Activated CD8-positive, alpha-beta memory T cell treated with anti-CD3 and anti-CD28 coated beads for 24 hours (primary cell): ENCODE measurements around the gene SLC7A9.
"Not testable (repeated sequence)": the region's sequence is repeated elsewhere in the genome, so short reads cannot be mapped to it uniquely, and the experiment has no call there.

Source experiments
- DNase-seq: peaks from one replicate; pipeline ENCODE4 v3.0.0-alpha.2; 2020

The SLC7A9 gene

DNA sequence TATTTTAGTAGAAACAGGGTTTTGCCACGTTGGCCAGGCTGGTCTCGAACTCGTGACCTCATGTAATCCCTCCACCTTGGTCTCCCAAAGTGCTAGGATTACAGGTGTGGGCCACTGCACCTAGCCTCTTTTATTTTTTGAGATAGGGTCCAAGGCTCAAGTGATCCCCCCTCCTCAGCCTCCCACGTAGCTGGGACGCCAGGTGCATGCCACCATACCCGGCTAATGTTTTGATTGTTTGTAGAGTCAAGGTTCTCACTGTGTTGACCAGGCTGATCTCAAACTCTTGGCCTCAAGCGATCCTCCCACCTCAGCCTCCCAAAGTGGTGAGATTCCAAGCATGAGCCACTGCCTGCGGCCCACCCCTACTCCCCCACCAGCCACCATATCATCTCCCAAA is 6.3 kb downstream of the SLC7A9 start:
- DNase-seq: no peak

DNA sequence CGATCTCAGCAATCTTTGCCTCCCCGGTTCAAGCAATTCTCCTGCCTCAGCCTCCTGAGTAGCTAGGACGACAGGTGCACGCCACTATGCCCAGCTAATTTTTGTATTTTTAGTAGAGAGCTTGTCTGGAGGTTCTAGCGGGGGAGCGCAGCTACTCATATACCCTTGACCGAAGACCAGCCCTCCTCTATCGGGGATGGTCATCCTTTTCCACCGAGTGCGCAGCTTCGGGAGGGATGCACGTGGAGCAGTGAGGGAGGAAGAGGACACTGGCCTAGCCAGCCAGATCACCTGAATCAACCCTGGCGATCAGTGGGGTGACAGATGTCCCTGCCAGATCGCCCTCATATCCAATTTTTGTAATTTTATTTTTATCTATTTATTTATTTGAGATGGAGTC is 6.8 kb downstream of the SLC7A9 start:
- DNase-seq: no peak

DNA sequence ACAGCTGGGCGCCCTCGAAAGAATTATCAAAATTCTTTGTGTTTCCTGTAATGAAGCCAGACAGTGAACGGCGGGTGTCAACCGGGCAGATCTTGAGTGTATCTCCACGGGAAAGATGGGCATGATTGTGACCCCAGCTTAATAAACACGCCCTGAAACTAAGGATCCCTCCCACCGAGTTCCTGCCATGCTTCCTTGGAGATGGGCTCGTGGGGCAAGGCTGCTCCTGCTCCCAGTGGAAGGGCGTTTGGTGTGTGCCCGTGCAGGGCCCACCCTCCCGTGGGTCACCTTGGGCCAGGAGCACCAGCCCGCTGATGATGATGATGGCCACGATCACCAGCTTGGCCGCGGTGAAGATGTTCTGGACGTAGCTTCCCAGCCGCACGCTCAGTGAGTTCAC is 7.4 kb downstream of the SLC7A9 start:
- DNase-seq: no peak

DNA sequence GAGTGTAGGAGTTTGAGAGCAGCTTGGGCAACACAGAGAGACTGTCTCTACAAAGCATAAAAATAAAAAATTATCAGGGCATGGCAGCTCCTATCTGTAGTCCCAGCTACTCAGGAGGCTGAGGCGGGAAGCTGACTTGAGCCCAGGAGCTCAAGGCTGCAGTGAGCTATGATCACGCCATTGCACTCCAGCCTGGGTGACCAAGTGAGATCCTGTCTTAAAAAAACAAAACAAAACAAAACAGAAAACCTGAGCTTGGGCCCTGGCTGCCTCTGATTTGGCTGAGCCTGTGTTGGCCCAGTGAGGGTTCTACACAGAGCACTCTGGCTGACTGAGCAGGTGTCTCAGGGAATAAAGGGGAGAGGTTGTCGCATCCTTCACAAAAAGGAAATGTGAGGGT is 8.0 kb downstream of the SLC7A9 start:
- no peak for DNase-seq

DNA sequence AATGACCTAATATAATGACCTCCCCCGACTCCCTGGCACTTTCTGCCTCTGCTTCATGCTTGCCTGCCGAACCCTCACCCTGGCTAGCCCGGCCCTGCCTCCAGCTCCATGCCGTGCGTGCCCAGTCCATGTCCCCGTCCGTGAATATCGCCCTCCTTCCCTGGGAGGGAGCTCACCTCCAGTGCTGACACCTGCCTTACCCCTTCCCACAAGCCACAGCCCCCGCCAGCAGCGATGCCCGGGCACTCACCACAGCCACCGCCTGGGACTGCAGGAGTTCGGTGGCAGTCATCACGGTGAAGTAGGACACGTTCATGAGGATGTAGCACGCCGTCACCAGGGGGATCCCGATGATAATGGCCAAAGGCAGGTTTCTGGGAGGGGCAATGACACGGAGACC is 10.0 kb downstream of the SLC7A9 start:
- no peak for DNase-seq

DNA sequence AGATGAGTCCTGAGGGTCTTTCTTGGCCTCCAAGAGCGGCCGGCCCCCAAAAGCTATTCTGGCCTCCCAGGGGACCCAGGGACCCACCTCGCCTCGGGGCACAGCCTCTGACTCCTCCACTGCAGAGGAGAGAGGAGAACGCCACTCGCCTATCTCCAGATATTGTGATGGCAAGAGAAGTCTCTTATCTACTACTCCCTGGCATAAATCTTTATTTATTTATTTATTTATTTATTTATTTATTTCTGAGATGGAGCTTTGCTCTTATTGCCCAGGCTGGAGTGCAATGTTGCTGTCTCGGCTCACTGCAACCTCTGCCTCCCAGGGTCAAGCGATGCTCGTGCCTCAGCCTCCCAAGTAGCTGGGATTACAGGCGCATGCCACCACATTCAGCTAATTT is 11.0 kb downstream of the SLC7A9 start:
- no peak for DNase-seq

DNA sequence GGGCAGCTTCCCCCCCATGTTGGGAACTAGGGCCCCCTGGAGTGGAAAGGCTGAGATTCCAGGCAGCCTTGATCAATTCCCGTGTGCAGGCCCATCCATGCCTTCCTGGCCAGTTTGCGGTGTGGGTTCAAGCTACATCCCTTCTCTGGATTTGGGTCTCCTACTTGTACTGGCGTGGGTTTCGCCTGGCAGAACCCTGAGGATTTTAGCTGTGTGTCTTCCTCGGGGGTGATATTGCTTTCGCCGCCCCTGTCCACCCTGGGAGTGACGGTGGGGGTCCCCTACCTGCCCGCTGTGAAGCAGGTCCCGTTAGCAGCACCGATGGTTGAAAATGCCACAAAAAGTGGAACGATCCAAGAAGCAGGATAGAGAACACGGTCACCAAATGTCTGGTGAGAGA is 11.4 kb downstream of the SLC7A9 start:
- DNase-seq: no peak

DNA sequence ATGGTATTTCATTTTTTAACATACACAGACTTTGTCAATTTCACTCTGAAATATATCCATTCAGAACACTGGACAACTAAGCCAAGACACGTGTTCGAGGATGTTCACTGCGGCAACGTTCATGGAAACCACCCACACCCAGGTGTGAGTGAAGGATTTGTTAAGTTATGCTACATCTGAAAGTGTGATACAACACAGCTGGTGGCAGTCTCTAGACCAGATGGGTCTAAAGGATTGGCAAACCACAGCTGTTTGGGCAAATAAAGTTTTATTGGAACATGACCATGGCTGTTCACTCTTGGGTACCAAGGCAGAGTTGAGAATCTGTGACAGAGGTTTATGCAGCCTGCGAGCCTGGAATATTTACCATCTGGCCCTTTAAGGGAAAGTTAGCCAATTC is 12.0 kb downstream of the SLC7A9 start:
- DNase-seq: no peak

DNA sequence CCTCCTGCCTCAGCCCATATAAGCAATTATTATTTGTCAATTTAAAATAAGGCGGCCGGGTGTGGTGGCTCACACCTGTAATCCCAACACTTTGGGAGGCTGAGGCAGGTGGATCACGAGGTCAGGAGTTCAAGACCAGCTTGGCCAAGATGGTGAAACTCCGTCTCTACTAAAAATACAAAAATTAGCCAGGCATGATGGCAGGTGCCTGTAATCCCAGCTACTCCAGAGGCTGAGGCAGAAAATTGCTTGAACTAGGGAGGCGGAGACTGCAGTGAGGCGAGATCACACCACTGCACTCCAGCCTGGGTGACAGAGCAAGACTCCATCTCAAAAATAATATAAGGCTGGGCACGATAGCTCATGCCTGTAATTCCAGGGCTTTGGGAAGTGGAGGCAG is 12.7 kb downstream of the SLC7A9 start:
- DNase-seq: not testable (repeated sequence)

DNA sequence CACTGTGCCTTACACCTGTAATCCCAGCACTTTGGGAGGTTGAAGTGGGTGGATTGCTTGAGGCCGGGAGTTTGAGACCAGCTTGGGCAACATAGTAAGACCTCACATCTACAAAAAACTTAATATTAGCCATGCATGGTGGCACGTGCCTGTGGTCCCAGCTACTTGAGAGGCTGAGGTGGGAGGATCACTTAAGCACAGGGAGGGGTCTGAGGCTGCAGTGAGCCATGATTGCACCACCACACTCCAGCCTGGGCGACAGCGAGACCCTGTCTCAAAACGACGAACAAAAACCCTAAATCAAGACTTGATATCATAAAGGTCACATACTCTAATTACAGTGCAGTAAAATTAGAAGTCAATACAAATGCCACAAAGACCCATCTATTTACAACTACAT is 17.4 kb downstream of the SLC7A9 start:
- DNase-seq: no peak

DNA sequence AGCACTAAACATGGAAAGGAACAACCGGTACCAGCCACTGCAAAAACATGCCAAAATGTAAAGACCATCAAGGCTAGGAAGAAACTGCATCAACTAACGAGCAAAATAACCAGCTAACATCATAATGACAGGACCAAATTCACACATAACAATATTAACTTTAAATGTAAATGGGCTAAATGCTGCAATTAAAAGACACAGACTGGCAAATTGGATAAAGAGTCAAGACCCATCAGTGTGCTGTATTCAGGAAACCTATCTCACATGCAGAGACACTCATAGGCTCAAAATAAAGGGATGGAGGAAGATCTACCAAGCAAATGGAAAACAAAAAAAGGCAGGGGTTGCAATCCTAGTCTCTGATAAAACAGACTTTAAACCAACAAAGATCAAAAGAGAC is 21.5 kb downstream of the SLC7A9 start:
- DNase-seq: not testable (repeated sequence)

DNA sequence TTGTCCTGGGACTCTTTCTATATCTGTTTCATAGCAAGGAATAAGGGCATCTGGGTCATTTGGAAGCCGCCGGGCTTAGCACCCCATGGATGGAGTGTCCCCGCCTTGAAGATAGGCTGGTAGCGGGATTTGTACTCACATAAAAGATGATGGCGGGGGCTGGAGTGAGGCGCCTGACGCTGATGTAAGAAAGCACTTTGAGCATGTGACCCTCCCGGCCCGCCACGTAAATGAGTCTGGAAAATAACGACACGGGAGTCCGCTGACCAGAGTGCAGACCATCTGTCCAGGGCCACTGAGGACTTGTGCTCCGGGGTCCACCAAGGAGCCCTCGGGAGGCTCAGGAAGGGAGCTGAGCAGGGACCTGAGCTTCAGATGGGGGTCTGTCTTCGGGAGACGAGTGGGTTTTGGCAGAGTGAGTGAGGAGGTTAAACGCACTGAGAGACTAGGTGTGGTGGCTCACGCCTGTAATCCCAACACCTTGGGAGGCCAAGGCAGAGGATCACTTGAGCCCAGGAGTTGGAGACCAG is 25.8 kb downstream of the SLC7A9 start:
- no peak for DNase-seq

DNA sequence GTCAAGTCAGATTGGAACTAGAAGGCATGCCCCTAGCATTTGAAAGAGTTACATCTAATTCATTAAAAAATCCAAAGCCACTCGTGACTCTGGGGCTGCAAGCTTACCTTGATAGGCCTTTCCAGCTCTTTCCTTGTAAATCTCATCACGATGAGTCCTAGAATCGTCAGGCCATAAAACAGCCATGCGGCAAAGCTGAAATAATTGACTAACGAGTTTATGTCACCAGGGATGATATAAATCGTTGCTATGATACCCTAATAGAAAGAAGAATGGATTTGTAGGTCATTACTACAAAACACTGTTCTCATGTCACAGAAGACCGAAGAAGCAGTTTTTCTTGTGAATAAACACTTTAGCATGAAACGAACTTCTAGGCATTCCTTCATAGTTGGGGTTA is 27.5 kb downstream of the SLC7A9 start:
- no peak for DNase-seq

DNA sequence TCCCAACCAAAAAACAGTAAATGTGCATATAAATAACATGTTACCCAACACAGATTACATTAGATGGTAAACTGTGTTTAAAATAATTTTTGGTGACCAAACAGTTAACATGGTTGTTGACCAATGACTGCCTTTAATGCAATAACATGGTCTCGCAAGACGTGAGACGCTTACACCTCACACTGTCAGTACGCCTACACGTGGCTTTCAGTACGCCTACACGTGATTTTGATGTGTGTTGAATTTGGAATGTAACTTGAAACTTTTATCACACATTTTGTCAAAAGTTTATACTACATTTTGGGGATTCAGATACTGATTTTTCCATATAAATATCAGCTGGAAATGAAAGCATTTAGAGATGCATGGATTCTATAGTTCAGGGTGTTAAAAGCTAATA is 32.0 kb downstream of the SLC7A9 start:
- no peak for DNase-seq

DNA sequence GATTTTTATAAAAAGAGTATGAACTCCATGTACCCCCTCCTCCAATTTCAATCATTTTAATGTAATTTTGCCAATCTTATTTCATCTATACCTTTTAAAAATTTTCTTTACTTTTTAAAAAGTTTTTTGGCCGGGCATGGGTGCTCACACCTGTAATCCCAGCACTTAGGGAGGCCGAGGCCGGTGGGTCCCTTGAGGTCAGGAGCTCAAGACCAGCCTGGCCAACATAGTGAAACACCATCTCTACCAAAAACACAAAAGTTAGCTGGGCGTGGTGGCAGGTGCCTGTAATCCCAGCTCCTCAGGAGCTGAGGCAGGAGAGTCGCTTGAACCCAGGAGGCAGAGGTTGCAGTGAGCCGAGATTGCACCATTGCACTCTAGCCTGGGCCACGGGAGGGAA is 36.2 kb downstream of the SLC7A9 start:
- DNase-seq: not testable (repeated sequence)

DNA sequence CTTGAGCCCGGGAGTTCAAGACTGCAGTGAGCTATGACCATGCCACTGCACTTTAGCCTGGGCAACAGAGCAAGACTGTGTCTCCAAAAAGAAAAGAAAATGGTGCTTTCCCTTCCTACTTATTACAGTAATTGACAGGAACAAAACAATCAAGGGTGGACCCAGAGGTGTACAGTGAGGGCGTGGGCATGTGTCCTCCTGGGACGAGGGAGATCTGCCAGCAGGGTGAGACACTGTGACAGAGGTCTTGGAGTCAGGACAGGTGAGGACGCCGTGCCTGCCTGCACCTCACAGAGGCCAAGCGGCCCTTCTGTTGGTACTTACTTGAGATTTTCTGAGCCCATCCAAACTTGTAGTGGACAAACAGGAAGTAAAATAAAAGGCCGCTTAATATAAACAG is 36.7 kb downstream of the SLC7A9 start:
- DNase-seq: not testable (repeated sequence)

DNA sequence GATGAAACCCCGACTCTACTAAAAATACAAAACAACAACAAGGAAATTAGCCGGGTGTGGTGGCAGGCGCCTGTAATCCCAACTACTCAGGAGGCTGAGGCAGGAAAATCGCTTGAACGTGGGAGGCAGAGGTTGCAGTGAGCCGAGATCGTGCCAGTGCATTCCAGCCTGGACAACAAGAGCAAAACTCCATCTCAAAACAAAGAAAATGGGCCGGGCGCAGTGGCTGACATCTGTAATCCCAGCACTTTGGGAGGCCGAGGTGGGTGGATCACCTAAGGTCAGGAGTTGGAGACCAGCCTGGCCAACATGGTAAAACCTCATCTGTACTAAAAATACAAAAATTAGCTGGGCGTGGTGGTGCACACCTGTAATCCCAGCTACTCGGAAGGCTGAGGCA is 37.5 kb downstream of the SLC7A9 start:
- DNase-seq: not testable (repeated sequence)

DNA sequence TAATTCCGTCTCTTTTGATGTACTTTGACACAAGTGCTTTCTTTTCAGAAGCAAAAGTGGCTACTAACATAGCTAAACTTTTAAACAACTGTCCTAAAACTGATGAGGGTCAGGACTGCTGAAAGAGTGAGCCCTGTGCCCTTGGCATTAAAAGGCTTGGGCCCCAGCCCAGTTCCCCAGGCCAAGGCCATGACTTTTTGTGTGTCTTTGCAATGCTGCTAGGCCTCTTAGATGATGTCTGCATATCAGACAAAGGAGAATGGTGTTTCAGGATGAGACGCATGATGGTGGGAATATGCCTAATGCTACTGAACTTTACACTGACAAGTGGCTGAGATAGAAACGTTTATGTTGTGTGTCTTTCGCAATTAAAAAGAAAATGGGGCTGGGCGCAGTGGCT is 38.0 kb downstream of the SLC7A9 start:
- DNase-seq: no peak

DNA sequence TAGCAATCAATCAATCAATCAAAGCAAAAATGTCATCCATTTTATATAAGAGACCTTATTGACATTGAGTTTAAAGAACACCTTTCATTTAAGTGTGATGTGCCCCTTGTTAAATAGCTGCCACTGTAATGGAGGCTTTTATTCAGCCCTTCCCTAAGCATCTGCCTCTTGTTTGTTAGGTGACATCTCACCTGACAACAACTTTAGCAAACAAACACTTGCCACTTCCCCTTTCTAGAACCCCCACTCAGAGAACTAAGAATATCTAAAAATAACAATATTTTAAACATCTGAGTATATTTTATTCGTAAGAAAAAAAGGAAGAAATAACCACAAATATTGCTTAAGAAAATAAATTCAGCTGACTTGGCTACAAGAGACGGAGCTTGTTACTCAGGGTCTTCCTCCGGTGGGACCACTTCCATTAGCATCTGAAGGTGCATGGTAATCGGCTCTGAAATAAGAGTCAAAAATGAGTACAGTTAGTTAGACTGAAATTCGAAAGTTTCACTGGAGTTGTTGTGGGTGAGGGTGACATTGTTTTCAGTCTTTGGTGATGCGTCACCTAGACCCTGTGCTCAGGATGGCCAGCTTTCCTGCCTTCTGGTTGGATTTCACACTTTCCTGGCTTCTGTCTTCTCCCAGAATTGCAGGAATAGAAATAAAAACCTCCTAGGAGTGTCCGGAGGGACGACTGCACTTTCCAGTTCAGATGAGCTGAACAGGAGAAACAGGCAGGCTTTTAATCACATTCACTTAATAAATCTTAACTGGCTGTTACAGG is 39.1 kb downstream of the SLC7A9 start:
- DNase-seq: no peak

DNA sequence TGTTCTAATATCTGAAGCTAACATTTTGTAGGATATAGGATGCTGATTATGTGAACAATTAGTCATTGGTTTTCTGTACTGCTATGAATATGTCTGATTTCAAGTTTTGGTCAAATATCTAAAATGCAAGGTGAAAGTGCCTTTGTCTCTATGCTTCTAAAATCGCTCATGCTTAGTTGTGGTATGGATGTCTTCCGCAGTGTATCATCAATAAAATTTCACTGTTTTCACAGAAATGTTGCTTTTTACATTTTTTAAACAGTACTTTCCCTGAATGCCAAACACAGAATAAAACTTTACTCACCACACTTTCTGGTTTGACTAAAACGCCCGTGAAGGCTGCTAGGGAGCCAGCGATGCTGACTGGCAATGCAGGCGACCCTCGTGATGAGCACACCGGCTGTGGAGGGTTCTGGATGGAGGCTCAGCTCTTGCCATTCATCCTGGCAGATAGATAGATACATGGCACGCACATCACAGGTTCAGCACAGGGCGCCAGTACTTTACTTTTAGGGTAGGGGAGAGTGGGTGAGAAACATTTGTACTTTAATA is 40.1 kb downstream of the SLC7A9 start:
- no peak for DNase-seq

DNA sequence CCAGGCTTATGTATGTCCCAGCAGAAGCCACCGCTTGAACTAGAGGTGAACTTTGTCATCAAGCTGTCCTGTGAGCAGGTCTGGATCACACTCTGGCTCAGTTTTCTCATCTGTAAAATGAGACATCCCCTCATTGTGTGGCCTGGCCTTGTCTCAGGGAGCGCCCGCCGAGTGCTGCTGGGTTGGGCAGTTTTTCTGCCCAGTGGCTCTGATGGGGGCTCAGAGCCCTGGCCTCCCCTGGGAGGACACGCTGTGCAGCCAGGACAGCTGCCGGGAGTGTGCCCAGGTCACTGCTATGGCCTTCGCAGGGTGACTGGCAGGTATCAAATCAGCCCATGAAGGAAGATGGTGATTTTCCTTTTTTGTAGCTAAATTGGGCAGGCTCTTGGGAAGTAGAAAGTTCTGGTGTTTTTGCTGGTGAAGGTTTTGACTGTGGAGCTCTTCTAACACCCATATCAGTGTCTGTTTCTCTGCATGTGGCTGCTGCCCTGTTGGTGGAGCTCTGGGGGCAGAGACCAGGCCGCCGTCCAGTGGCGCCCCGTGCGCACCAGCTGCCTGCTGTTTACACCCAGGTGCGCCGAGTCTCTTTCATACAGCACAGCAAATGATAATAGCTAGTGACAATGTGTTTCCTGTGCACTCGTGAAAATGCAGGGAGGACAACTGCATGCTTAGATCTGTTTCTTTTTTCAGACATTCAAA is 40.8 kb downstream of the SLC7A9 start:
- DNase-seq: no peak

DNA sequence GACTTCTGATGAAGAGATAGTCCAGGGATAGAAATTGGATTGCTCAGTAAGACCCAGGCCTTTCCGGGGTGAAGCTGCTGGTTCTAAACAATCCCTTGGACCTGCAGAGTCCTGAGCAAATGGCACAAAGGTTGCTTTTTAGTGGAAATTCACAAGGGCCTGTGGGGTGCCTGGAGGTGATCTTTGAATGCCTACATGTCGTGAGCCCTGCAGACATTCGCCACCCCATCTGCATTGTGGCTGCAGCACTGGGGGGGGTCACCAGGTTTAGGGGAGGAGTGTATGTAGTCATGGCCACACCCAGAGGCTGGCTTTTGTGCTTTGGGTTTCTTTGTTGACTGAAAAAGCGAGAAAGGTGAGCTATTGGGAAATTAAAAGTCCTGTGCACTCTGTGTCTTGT is 41.4 kb downstream of the SLC7A9 start:
- DNase-seq: no peak

DNA sequence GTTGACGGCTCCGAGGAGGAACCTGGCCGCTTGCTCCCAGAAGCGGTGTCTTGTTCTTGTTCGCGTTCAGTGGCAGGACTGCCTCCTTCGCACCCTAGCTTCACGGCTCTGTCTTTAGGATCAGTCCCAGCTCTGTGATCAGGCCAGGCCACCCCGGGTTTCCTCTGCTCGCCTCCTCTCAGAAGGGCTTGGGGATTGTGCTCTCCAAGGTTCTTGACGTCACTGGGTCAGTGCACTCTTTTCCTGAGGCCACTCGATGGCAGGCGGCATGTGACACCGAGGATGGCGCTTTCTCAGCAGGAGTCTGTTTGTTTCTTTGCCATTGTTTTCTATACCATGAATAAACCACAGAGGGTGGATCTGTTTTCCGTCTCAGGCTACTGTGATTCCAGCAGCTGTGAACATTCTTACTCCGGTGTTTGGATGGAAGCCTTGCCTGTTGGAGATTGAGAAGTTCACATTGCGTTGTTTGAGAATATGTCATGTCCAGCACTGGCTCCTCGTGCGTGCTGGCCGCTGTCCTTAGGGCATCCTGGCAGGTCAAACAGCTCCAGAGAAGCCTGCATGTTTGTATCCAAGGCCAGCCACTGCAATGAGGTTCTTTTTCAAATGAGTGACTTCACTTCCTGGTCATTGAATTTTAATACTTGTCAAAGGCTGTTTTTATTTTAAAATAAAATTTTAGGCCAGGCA is 44.5 kb downstream of the SLC7A9 start:
- DNase-seq: no peak
